KMS-11 (cell line): ENCODE data around the gene WDR64.

Source experiments
- H2AFZ ChIP-seq: fragments of 200-600 bp; sonication (generic); 2 replicates; pipeline ENCODE4 v1.6.1; 2016; ENCODE audit warnings: antibody characterized with exemption, mixed run types, low read depth
- H3K27ac ChIP-seq: fragments of 200-600 bp; sonication (generic); 2 replicates; pipeline ENCODE4 v1.6.1; 2016; ENCODE audit warnings: mild to moderate bottlenecking, mixed run types
- H3K27me3 ChIP-seq: fragments of 200-600 bp; sonication (generic); 2 replicates; pipeline ENCODE4 v1.6.1; 2017; ENCODE audit warnings: mild to moderate bottlenecking, low read depth, mixed run types, moderate library complexity; ENCODE audit not compliant: insufficient read depth
- H3K36me3 ChIP-seq: fragments of 200-600 bp; sonication (generic); 2 replicates; pipeline ENCODE4 v1.6.1; 2017; ENCODE audit warnings: mild to moderate bottlenecking, mixed run types; ENCODE audit not compliant: insufficient read depth
- H3K4me1 ChIP-seq: fragments of 200-600 bp; sonication (generic); 2 replicates; pipeline ENCODE4 v1.6.1; 2016; ENCODE audit warnings: mild to moderate bottlenecking, low read depth, mixed run types; ENCODE audit not compliant: poor library complexity, severe bottlenecking
- H3K4me2 ChIP-seq: fragments of 200-600 bp; sonication (generic); 2 replicates; pipeline ENCODE4 v1.7.0; 2016; ENCODE audit warnings: mild to moderate bottlenecking, mixed run types
- H3K4me3 ChIP-seq: fragments of 200-600 bp; sonication (generic); IDR thresholded peaks from 2 replicates; pipeline ENCODE4 v1.6.1; 2017; ENCODE audit warnings: low read depth, low read length, mixed read lengths; ENCODE audit not compliant: insufficient read depth
- H3K79me2 ChIP-seq: fragments of 200-600 bp; sonication (generic); 2 replicates; pipeline ENCODE4 v1.6.1; 2016; ENCODE audit warnings: low read depth, mixed run types; ENCODE audit not compliant: insufficient read depth
- H3K9ac ChIP-seq: fragments of 200-600 bp; sonication (generic); 2 replicates; pipeline ENCODE4 v1.6.1; 2016; ENCODE audit warnings: mild to moderate bottlenecking, mixed run types
- H4K20me1 ChIP-seq: fragments of 200-600 bp; sonication (generic); 2 replicates; pipeline ENCODE4 v1.6.1; 2016; ENCODE audit warnings: mild to moderate bottlenecking, mixed run types; ENCODE audit not compliant: insufficient read depth
- CTCF ChIP-seq: fragments of 200-600 bp; sonication (generic); conservative IDR thresholded peaks from 2 replicates; pipeline ENCODE4 v1.6.1; 2017; ENCODE audit warnings: low read depth, mild to moderate bottlenecking, antibody characterized with exemption, low read length, moderate library complexity, mixed read lengths

The WDR64 gene

GRCh38 chr1:241736387-241736786 lies 84.3 kb downstream of the WDR64 start:
- no peaks in the 10 kb centered on the region for H3K4me1 ChIP-seq
- no peak for TF ChIP-seq CTCF
- H3K9ac ChIP-seq = no peak overlapping the region
- no peak overlapping the region for H3K4me2 ChIP-seq
- H4K20me1 ChIP-seq = no peaks in the 10 kb centered on the region
- no peak overlapping the region for H2AFZ ChIP-seq
- no peaks in the 10 kb centered on the region for H3K79me2 ChIP-seq
- H3K27me3 ChIP-seq = no peaks in the 10 kb centered on the region
- no peak overlapping the region for H3K27ac ChIP-seq
- no peaks in the 10 kb centered on the region for H3K36me3 ChIP-seq
- H3K4me3 ChIP-seq = no peak overlapping the region

- H3K4me1 ChIP-seq = no peaks in the 10 kb centered on the region
- H3K4me3 ChIP-seq = no peak overlapping the region
- no peak overlapping the region for H3K9ac ChIP-seq
- no peak for TF ChIP-seq CTCF
- no peaks in the 10 kb centered on the region for H3K79me2 ChIP-seq
- no peaks in the 10 kb centered on the region for H3K27me3 ChIP-seq
- H2AFZ ChIP-seq = no peak overlapping the region
- no peak overlapping the region for H3K4me2 ChIP-seq
- no peaks in the 10 kb centered on the region for H3K36me3 ChIP-seq
- H4K20me1 ChIP-seq = no peaks in the 10 kb centered on the region
- H3K27ac ChIP-seq = no peak overlapping the region
Measured at GRCh38 chr1:241738284-241739078, 86.4 kb downstream of the WDR64 start.

GRCh38 chr1:241742084-241742483 lies 90.0 kb downstream of the WDR64 start:
- Histone ChIP-seq H3K27me3 (no peaks in the 10 kb centered on the region), H3K4me2 (no peak overlapping the region), H3K4me3 (no peak overlapping the region), H3K4me1 (no peaks in the 10 kb centered on the region), H2AFZ (no peak overlapping the region), H3K9ac (no peak overlapping the region), H3K27ac (no peak overlapping the region), H3K36me3 (no peaks in the 10 kb centered on the region), H4K20me1 (no peaks in the 10 kb centered on the region), H3K79me2 (no peaks in the 10 kb centered on the region)
- no peak for TF ChIP-seq CTCF

GRCh38 chr1:241744591-241744990 lies 92.5 kb downstream of the WDR64 start:
- H2AFZ ChIP-seq = no peak overlapping the region
- H3K27me3 ChIP-seq = no peaks in the 10 kb centered on the region
- no peak for TF ChIP-seq CTCF
- H3K36me3 ChIP-seq = no peaks in the 10 kb centered on the region
- H3K27ac ChIP-seq = no peak overlapping the region
- no peaks in the 10 kb centered on the region for H3K79me2 ChIP-seq
- no peaks in the 10 kb centered on the region for H4K20me1 ChIP-seq
- H3K9ac ChIP-seq = no peak overlapping the region
- H3K4me2 ChIP-seq = no peak overlapping the region
- no peak overlapping the region for H3K4me3 ChIP-seq
- H3K4me1 ChIP-seq = no peaks in the 10 kb centered on the region
